Ureter (tissue), 1 donor: ENCODE data around the gene ANKRD42. TPM values are rescaled to one million over a fixed set of nuclear protein-coding genes. Genes with fewer than 3 reads are reported as not detected.
A peak's percentile ranks its signal among the peaks of the same experiment; 100 is the strongest.
"Not testable (repeated sequence)": the region's sequence is repeated elsewhere in the genome, so short reads cannot be mapped to it uniquely, and the experiment has no call there.

Experiments used
- DNase-seq: peaks from one replicate; pipeline ENCODE4 v3.0.0-alpha.2; 2020; ENCODE audit warnings: low spot score
- total RNA-seq: library from RNA; stranded (reverse); gene quantifications from one replicate; pipeline ENCODE4 v1.2.4, GENCODE V29; 2023
- donor health status: DM: yes; HTN: yes; CAD: no.

The ANKRD42 gene
- total RNA-seq, 1 donor from 2014 or later: 13.0 TPM

DNA sequence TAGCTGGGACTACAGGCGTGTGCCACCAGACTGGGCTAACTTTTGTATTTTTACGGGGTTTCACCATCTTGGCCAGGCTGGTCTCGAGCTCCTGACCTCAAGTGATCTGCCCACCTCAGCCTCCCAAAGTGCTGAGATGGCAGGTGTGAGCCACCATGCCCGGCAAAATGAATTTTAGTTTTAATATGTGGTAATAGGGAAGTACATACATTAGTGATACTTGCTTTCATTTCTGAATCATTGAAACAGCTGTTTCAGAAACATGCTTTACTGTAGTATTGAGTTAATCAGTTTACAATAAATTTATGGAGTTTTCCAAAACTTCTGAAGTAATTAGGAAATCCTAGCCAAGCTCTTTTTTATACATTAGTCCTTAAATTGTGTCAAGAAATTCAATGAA is 21.0 kb upstream of the ANKRD42 start:
- no peak for DNase-seq

DNA sequence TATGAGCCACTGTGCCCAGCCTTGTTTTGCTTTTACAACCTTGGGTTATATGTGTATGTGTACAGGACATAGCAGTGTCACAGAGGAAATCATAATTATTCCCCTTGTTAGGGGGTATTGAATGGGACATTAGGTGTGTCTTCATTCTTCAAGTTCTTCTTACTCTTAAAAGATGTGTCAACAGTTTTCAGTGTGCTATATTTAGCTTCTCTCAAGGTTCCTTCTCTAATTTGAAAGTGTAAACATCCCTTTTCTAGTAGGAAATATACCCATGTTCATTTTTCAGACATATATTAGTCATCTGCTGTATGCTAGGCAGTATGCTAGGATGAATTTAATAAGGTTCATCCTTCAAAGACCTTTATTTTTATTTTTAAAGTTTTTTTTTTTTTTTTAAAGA is 19.5 kb upstream of the ANKRD42 start:
- no peak for DNase-seq

DNA sequence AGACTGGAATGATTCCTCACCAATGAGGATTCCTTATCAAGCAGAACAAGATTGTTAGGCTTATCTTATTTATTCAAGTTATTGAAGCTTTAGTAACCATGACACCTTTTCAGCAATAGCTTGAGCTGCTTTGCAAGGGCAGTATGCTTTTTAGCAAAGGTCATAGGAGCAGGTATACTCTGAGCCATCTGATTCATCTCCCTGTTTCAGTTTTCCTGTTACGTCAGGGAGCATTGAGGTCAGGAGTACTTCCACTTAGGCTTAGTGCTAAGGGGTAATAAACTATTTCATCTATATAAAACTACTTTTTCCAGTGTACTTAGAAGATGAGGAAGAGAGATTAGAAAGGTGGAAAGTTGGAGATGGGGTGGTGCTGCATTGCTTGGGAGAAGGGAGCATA is 17.7 kb upstream of the ANKRD42 start:
- DNase-seq: no peak

DNA sequence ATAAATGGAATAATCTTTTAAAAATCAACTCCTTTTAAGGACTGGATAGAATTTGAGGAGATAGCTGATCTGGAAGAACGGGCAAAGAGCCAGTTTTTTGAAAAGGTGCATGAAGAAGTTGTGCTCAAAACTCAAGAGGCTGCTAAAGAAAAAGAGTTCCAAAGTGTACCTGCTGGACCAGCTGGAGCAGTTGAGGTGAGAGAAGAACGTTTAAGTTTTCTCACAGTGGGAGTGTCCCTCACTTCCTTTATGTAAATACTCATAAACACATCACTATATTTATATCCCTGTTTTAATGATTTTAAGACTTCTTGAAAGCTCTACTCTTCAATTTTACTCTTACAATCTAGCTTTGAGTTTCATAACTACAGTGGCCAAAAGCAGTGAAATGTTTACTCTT is 11.7 kb upstream of the ANKRD42 start:
- DNase-seq: no peak

DNA sequence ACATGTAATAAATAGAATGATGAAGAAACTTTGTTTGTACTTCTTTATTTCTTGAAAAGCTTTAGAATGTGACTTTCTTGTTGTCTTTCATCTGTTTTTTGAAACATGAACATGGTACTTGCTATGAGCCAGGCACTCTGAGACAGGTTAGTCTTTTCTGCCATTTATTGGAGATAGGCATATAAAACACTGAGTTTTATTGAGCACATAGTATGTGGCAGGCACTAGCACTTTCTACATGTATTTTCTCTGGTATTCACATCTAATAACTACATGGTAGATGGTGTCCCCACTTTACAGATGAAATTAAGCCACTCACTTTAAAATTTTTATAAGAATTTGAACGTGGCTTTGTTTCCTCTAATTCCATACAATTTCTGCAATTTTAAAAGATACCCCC is 7.7 kb upstream of the ANKRD42 start:
- DNase-seq: no peak

DNA sequence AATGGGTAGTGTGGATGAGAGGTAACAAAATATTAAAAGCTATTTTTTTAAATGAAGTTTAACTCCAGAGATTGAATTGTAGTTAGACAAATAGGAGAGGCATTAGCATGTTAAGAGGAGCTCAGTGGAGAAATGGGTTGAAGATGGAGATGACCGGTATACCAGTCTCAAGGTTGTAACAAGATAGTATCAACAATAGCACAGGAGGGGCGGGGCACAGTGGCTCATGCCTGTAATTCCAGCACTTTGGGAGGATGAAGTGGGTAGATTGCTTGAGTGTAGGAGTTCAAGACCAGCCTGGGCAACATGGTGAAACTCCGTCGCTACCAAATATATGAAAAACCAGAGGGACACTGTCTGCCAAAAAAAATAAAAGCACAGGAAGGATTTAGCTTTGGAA is 6.0 kb upstream of the ANKRD42 start:
- no peak for DNase-seq

DNA sequence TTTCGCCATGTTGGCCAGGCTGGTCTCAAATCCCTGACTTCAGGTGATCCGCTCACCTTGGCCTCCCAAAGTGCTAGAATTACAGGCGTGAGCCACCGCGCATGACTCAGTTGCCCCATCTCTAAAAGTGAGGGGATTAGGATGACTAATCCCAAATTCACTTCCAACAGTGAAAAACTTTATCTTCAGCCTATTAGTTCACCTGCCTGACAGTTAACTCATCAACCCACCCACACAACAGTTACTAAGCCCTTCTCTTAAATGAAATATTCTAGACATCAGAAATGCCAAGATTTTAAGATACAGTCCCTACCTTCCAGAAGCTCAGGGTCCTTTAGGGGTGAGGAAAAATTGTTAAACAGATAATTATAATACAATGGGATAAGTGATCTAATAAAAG is 2.0 kb upstream of the ANKRD42 start:
- DNase-seq: no peak

DNA sequence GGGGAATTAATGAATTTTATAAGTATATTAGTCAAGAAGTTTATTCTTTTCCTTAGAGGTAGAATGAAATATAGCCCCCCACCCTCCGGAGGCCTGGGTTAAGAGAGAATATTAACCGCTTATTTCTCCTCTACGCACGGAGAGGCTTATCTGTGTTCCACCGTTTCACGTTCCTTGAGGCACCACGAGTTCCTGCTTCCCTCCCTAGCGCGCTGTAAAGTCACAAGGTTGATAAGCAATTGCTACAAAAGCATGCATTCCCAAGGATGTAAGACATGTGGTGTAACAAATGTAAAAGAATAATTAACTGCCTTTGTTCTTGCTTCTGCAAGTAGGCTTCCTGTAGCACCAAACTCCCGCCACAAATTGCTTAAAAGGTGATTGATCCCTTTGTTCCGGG is 1.5 kb upstream of the ANKRD42 start:
- DNase-seq: no peak

DNA sequence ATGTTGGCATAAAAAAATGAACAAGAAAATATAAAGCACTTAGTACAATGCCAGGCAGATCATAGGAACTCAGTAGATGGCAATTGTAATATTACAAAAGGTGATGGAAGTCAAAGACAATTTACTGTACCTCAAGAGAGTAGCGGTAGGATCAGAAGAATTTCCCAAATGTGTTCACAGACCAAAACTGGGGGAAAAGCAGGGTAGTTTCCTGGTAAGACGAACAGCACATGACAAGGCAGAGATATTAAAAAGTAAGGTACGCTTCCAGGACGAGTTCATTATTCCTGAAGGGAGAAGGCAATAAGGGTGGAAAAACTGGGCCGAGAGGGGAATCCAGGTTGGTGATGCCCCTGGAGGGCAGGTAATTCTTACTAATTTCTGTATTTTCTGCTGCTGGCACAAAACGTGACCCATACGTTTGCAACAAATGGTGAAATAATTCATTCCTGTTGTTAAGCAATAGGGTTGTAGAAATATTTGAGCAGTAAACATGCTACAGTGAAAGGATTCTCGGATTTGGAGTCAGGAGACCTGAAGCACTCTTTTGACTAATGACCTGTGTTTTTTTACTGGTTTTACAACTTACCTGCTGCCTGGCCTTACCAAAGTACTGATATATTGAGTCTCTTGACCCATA is 786 bp upstream of the ANKRD42 start:
- no peak for DNase-seq

DNA sequence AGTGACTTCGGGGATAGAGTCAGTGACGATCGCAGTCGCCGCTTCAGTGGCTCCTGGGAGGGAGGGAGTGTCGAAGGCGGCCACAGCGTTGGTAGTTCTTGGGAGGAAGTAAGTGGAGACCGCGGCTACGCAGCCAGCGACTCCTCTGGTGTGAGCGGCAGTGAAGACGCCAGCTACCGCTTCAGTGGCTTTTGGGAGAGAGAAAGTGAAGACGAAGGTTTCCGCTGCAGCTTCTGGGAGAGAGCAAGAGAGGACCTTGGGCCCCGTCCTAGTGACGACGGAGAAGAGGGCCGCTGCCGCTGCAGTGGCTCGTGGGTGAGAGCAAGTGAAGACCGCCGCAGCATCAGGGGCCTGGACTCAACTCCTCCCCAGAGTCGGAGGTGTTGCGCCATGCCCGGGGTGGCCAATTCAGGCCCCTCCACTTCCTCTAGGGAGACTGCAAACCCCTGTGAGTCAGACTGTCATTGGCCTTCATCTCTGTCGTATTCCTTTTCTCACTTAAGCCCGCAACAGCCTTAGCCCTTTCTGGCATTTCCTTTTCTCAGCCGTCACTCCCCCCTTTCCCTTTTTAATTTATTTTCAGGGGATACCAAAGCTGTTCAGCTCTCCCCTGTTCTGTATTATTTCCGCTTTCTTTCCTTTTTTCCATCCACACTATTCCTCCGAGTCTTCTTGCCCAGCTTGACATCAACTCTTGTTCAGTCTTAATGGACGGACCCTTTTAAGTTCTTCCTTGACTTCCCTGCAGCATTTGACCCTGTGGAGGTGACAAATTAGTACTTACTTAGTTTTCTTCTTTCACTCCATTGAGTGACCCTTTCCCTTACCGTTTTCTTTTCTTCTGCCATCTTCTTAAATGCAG is 1.0 kb downstream of the ANKRD42 start:
- DNase-seq: peak; percentile 67

DNA sequence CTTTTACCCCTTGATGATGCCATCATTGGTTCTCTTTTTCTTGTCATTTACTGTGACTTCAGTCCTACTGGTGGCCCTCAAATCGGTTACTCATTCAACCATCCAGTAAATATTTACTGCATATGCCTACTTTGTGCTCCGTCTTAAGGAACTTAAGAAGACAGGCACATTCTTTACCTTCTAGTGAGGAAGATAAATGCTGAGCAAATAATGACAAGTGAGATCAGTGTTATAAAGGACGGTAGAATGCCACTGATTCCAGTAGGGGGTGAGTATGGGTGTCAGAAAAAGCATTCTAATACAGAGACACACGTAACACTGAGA is 1.6 kb downstream of the ANKRD42 start:
- no peak for DNase-seq

DNA sequence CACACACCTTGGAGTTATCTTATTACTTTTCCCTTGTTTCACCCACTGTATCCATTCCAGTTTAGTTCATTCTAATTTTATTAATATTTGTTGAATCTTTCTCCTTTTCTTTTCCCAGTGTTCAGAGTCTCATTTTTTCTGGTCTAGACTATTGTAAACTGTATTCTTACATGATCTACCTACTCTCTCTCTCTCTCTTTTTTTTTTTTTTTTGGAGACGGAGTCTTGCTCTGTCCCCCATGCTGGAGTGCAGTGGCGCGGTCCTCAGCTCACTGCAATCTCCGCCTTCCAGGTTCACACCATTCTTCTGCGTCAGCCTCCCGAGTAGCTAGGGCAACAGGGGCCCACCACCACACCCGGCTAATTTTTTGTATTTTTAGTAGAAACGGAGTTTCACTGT is 2.1 kb downstream of the ANKRD42 start:
- no peak for DNase-seq

DNA sequence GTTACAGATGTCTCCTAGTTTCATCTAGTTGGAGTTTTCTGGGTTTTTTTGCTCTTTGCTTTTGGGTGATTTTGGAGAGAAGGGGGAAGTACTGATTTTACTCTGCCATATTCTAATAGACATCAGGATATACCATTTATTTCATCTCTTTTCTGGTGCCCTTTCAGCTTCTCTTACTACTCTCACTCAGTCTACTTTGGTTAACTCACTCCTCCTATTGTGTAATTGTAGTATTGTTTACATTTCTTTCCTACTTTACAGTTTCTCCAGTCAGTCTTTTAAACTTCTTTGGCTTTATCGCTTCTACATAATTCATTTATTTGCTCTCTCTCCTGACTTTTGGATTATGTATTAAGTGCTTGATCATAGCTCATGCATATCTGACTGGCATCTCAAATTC is 6.5 kb downstream of the ANKRD42 start:
- no peak for DNase-seq

DNA sequence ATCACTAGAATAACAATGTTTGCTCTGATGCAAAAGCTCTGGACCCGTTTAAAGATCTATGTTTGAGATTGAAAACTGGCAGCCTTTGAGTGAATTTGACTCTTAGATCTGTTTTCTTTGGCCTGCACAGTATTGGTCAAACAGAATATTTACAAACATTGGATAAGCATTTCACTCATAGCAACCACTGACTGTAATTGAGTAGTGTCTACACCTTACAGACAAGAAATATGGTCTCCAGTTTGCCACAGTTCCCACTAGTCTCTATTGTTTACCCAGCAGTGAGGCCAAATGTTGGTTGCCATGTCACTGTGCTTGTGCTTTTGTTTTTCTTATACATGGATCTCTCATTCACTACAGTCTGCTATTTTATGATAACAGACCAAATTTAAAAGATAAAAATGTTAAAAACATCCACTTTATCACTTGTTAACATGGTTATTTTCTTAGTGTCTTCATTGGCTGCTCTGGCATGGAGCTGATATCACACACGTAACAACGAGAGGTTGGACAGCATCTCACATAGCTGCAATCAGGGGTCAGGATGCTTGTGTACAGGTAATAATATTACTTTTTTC is 12.2 kb downstream of the ANKRD42 start:
- no peak for DNase-seq

DNA sequence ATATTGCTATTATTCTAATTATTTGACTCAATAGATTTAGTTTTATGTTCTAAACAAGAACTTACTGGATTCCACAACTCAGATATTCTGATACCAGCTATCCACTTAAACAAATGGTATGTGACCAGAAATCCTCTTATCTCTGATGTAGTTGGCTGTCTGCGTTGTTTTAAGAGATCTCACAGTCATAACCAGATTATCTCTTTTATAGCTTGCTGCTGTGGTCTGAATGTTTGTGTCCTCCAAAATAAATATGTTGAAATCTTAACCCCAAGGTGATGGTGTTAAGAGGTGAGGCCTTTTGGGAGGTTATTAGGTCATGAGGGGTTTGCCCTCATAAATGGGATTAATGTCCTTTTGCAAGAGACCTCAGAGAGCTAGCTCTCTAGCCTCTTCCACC is 12.7 kb downstream of the ANKRD42 start:
- DNase-seq: no peak

DNA sequence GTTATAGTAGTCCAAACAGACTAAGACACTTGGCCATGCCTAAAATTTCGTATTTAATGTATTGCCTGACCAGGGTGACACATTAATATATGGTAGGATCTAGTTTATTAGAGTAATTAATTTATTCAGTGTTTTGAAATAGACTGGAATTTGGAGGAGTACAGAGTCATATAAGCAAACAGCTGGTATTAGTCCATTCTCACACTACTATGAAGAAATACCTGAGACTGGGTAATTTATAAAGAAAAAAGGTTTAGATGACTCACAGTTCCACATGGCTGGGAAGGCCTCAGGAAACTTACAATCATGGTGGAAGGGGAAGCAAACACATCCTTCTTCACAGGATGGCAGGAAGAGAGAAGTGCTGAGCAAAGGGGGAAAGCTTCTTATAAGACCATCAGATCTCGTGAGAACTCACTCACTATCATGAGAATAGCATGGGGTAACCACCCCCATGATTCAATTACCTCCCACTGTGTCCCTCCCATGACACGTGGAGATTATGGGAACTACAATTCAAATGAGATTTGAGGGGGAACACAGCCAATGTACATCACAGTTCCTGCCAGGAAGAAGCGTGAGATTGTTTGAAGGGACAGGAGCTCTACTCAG is 13.4 kb downstream of the ANKRD42 start:
- not testable (repeated sequence) for DNase-seq

DNA sequence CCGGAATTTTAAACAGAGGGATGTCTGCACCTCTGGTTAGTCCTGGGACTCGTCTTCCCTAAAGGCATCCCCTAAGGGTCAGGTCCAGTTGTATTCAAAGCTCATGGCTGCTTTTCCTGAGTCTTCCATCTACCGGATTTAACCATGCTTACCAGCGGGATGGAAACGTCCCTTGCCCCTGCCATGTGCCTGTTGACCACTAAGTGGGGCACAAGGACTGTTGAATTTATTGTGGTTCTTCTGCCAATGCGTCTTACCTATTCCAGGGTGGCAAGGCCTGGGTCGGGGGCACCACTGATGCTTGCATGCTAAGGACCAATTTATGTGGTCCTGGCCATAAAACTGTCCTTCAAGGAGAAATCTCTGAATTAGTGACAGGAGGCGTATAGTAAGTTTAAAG is 25.6 kb downstream of the ANKRD42 start:
- DNase-seq: no peak

DNA sequence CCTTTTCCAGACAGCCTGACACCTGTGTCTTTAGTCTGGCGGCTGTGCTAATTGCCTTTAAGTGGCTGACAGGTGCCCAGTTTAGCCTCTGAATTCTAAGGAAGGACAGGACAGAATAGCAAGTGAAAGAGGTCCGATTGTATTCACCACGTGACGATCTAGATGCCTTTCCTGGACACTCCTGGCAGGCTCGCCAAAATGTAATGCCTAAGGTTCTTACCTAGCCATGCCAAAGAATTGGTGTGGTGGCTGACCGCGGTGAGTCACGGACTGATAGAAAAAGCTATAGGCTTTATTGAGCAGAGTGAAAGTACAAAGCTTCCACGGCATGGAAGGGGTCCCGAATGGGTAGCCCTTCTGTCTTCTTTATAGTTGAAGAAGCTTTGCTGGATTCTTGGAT is 26.7 kb downstream of the ANKRD42 start:
- no peak for DNase-seq

DNA sequence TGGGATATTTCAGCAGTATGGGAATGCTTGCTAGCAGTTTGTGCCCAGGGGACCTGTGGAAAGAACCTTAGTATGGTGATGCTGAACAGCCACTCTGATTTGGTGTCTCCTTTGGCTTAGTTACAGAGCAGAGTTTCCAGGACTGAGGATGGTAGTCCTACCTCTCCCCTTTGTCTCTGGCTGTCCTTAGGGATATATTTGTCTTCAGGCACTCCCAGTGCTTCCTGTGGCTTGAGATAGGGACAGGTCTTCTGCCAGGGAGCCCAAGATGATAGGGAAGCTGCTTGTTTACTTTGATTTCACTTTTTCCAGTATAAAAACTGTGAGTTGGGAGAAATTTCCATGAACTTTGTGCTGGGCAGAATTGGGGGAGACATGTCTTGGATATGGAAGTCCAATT is 28.2 kb downstream of the ANKRD42 start:
- no peak for DNase-seq

DNA sequence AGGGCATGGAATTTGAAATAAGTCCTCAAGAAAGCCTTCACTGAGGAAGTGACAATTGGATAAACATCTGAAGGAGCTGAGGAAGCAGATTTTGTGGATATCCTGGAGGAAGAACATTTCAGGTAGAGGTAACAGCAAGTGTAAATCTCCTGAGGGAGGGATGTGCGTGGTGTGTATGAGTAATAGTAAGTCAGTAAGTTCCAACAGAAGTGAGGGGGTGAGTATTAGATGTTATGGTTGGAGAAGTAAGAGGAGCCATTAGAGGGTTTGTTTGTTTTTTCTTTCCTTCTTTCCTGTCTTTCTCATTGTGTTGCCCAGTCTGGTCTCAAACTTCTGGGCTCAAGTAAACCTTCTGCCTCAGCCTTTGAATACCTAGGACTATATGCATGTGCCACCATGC is 29.0 kb downstream of the ANKRD42 start:
- DNase-seq: no peak

DNA sequence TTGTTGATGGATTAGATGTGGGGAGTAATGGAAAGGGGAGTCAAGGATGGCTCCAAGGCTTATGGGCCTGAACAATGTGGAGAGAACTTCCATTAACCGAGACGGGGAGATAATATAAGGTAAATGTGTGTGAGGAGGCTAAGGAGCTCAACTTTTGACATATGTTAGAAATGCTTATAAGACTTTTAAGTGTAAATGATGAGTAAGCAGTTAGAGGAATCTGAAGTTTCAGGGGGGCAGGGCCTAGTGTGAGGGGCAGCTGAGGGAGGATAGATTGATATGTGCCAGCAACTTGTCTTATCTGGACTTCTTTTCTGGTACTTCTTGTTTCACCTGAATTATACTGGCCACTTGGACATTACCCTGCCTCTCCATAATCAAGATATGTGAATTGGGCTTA is 29.9 kb downstream of the ANKRD42 start:
- no peak for DNase-seq

DNA sequence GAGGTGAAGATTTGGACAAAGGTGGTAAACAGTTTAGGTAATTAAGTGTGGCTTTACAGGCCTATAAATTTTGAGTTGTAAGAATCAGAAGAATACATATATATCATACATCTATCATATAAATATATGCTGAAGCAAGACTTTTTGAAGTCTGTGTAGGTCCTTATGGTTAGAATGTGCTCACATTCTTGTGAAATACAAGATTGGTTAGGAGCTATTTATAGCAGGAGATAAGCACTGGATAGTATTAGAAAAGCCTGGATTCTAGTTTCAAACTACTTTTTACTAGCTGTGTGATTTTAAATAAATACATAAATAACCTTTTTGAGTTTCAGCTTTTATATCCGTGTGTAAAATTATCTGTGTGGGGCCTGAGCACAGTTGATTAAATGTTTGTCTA is 42.3 kb downstream of the ANKRD42 start:
- no peak for DNase-seq

DNA sequence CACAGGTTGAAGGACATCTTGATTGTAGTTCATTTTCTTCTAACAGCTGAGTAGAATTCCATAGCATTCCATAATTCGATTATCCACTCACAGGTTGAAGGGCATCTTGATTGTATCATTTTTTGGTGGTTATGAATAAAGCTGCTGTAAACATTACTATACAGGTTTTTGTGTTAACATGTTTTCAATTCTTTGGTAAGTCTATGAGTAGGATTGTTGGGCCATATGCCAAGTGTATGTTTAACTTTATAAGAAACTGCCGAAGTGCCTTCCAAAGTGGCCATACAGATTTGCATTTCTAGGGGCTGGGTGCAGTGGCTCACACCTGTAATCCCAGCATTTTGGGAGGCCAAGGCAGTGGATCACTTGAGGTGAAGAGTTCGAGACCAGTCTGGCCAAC is 44.6 kb downstream of the ANKRD42 start:
- no peak for DNase-seq
